Spleen (tissue), 11 donors: ENCODE data around the gene OXCT1. TPM values are rescaled to one million over a fixed set of nuclear protein-coding genes. Genes with fewer than 3 reads are reported as not detected.
"Not testable (repeated sequence)": the region's sequence is repeated elsewhere in the genome, so short reads cannot be mapped to it uniquely, and the experiment has no call there.

Experiments used
- DNase-seq: peaks from one replicate; pipeline ENCODE4 v3.0.0-alpha.2; 2020
- H3K27ac ChIP-seq, 8 donors: fragments of 200-600 bp; sonication (generic) in 7 of 8; 1 replicate in 4 of 8; 2 replicates in 4 of 8; pipeline versions ENCODE4 v1.5.0 to v1.8.0; 2016 to 2021; ENCODE audit warnings: inconsistent platforms in 4 of 8, mild to moderate bottlenecking in 4 of 8, moderate library complexity in 1 of 8
- H3K27me3 ChIP-seq, 7 donors: fragments of 200-600 bp; sonication (generic) in 6 of 7; replicated peaks in 1 of 7; 1 replicate in 4 of 7; 2 replicates in 3 of 7; pipeline versions ENCODE4 v1.5.0 to v1.8.0; 2016 to 2021; ENCODE audit warnings: inconsistent platforms in 3 of 7, mild to moderate bottlenecking in 1 of 7
- H3K36me3 ChIP-seq, 6 donors: fragments of 200-600 bp; sonication (generic) in 5 of 6; 1 replicate in 4 of 6; 2 replicates in 2 of 6; pipeline versions ENCODE4 v1.5.0 to v1.8.0; 2016 to 2021; ENCODE audit warnings: inconsistent platforms in 2 of 6
- H3K4me1 ChIP-seq, 6 donors: fragments of 200-600 bp; sonication (generic) in 5 of 6; 1 replicate in 3 of 6; 2 replicates in 3 of 6; pipeline versions ENCODE4 v1.5.0 to v1.8.0; 2016 to 2021; ENCODE audit warnings: inconsistent platforms in 3 of 6
- H3K4me3 ChIP-seq, 8 donors: fragments of 200-600 bp; sonication (generic) in 7 of 8; 1 replicate in 4 of 8; 2 replicates in 4 of 8; pipeline versions ENCODE4 v1.5.0 to v1.8.0; 2016 to 2021; ENCODE audit warnings: inconsistent platforms in 4 of 8, mild to moderate bottlenecking in 4 of 8, moderate library complexity in 2 of 8
- H3K9me3 ChIP-seq, 8 donors: fragments of 200-600 bp; sonication (generic) in 7 of 8; 1 replicate in 4 of 8; 2 replicates in 4 of 8; pipeline versions ENCODE4 v1.5.0 to v1.8.0; 2016 to 2021; ENCODE audit warnings: inconsistent platforms in 4 of 8
- POLR2A ChIP-seq, 3 donors: fragments of 450-650 bp; IDR thresholded peaks; one replicate each; pipeline ENCODE4 v1.5.1; 2017; ENCODE audit warnings: antibody characterized with exemption in 3 of 3, mild to moderate bottlenecking in 1 of 3
- POLR2AphosphoS5 ChIP-seq, 3 donors: sonication (generic); formaldehyde crosslinking; IDR thresholded peaks; one replicate each; pipeline ENCODE4 v1.5.1; 2017; ENCODE audit warnings: antibody characterized with exemption in 3 of 3
- WGBS, 5 donors: extraction: QIAGEN DNeasy Blood & Tissue Kit in 3 of 5; methylation state at CpG; one replicate each; pipeline versions ENCODE4 v1.1.5 to v1.1.7; 2013 to 2018; 5-methylcytosine and 5-hydroxymethylcytosine counted together
- intact Hi-C: fragments of 100-400 bp; cut with DNase I; formaldehyde crosslinking; loops from one replicate; pipeline ENCODE4 v1.15.0; 2023; ENCODE audit warnings: low total_unique reads
- polyA plus RNA-seq, 3 donors: library from polyadenylated mRNA; stranded (reverse); fragments of 200-250 nt; gene quantifications; one replicate each; pipeline ENCODE4 v1.2.1, GENCODE V29; 2013
- total RNA-seq, 7 donors: library from RNA; depleted of rRNA in 3 of 7; stranded (reverse); fragments of >200 nt in 3 of 7; fragmentation: NEBNext Ultra II Directional in 4 of 7; extraction: Animal tissue kit (Norgen Biotek cat#: 25700) in 4 of 7; gene quantifications; one replicate each; pipeline versions ENCODE4 v1.1.0 to v1.2.1, GENCODE V29; 2016 to 2021
- TF ChIP-seq, protein P1 (sequence below), 11 experiments: fragments of 200-600 bp in 7 of 11; fragments of 450-650 bp in 4 of 11; sonication (generic) in 4 of 11; IDR thresholded peaks in 8 of 11; conservative IDR thresholded peaks in 3 of 11; 1 replicate in 7 of 11; 2 replicates in 4 of 11; pipeline versions ENCODE4 v1.4.0 to v1.8.0; 2016 to 2021; ENCODE audit warnings: antibody characterized with exemption in 11 of 11, inconsistent platforms in 4 of 11, mild to moderate bottlenecking in 1 of 11
- donor health status: healthy with polysubstance abuse.
- donor health status: DM: no; HTN: no; CAD: no; lungs with moderate emphysema.
- donor health status: DM: no; HTN: no; CAD: no.
- donor health status: Bipolar disorder and iron deficiency.
- donor health status: healthy.
- donor health status: DM: no; HTN: no; CAD: no.
- donor health status: DM: yes; HTN: yes; CAD: no.

The OXCT1 gene
- total and polyA plus RNA-seq, 10 donors: 7.0 to 16.7 (median 13.5) TPM

DNA sequence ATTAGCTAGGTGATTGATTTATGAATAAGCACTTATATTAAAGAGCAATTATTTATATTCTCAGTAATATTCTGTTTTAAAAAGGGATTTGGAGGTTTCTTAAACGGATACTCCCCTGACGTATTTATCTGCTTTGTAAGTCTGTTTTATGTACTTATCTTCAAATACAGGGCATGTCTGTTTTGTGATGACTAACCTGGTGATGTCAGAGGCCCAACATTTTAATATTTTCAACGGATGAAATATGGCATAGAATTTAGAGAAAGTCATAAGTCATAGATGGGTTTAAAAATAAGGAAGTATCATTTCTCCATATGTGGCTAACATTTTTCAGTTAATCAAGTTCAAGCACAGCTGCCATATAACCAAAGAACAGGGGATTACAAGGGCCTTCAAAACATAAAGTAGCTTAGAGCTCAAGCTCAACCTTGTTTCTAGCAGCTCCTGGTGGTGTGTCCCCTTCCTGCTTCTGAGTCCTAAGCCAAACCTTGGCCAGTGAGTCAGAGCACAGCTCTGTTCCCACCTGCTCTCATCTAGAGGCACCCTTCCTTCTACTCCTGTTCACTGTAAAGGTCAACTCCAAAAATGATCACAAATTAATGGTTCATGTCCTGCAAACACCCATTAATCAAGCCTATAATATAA, 131.4 kb downstream of the OXCT1 start:
- Histone ChIP-seq H3K36me3 (peaks cover 0 to 67% (median 34%) of the 10 kb centered on the region in 6 donors), H3K9me3 (peaks cover 0 to 4% (median 0%) of the 10 kb centered on the region in 8 donors), H3K27me3 (no peaks in the 10 kb centered on the region), H3K27ac (no peak overlapping the region), H3K4me1 (no peaks in the 10 kb centered on the region), H3K4me3 (no peak overlapping the region)
- intact Hi-C loops: no loop called here
- DNase-seq: no peak
- TF ChIP-seq POLR2A (IDR thresholded peaks at IDR 0.05): no peak
- no peak for TF ChIP-seq POLR2AphosphoS5 (IDR thresholded peaks at IDR 0.05)
- TF ChIP-seq, protein P1, sequence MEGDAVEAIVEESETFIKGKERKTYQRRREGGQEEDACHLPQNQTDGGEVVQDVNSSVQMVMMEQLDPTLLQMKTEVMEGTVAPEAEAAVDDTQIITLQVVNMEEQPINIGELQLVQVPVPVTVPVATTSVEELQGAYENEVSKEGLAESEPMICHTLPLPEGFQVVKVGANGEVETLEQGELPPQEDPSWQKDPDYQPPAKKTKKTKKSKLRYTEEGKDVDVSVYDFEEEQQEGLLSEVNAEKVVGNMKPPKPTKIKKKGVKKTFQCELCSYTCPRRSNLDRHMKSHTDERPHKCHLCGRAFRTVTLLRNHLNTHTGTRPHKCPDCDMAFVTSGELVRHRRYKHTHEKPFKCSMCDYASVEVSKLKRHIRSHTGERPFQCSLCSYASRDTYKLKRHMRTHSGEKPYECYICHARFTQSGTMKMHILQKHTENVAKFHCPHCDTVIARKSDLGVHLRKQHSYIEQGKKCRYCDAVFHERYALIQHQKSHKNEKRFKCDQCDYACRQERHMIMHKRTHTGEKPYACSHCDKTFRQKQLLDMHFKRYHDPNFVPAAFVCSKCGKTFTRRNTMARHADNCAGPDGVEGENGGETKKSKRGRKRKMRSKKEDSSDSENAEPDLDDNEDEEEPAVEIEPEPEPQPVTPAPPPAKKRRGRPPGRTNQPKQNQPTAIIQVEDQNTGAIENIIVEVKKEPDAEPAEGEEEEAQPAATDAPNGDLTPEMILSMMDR (IDR thresholded peaks at IDR 0.05 in 8 of 11, conservative IDR thresholded peaks at IDR 0.05 in 3 of 11): no peak
- WGBS, 5 donors: 86 to 94% (median 91%) methylated on average over 3 of the region's 3 CpGs

DNA sequence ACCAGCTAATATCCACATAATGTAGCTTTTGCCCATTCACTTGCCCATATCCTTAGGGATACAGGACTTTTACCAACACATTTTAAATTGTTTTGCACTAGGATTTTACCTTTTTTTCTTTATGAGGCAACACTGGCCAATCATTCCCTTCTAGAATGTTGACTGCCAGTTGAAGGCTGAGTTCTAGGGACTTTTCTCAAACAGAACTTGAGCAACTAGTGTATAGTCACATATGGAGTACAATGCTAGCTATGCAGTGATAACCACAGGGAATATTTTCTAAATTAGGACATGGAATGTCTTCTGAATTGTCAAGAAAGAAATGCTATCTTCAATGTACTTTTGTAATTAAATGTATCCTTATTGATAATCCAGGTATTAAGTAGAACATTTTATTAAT, 133.6 kb downstream of the OXCT1 start:
- TF ChIP-seq POLR2A (IDR thresholded peaks at IDR 0.05) (no peak), POLR2AphosphoS5 (IDR thresholded peaks at IDR 0.05) (no peak)
- TF ChIP-seq, protein P1 (IDR thresholded peaks at IDR 0.05 in 8 of 11, conservative IDR thresholded peaks at IDR 0.05 in 3 of 11): no peak
- Histone ChIP-seq H3K4me3 (no peak overlapping the region), H3K27me3 (no peaks in the 10 kb centered on the region), H3K9me3 (no peaks in the 10 kb centered on the region), H3K27ac (no peak overlapping the region), H3K4me1 (no peaks in the 10 kb centered on the region), H3K36me3 (peaks cover 0 to 66% (median 34%) of the 10 kb centered on the region in 6 donors)
- intact Hi-C loops: no loop called here
- DNase-seq: no peak

DNA sequence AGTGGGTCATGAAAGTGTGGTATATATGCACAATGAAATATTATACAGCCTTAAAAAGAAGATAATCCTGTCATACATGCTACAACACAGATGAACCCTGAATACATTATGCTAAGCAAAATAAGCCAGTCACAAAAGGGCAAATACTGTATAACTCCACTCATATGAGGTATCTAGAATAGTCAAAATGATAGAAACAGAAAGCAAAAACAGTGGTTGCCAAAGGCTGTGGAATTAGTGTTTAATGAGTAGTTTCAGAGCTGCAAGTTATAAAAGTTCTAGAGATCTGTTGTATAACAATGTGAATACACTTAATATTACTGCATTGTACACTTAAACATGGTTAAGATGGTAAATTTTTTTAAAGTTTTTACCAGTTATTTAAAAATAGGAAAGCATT, 135.0 kb downstream of the OXCT1 start:
- Histone ChIP-seq H3K4me3 (no peak overlapping the region), H3K4me1 (no peaks in the 10 kb centered on the region), H3K9me3 (no peaks in the 10 kb centered on the region), H3K27me3 (no peaks in the 10 kb centered on the region), H3K36me3 (peaks cover 0 to 71% (median 30%) of the 10 kb centered on the region in 6 donors), H3K27ac (no peak overlapping the region)
- no peak for DNase-seq
- intact Hi-C loops: no loop called here
- TF ChIP-seq POLR2A (IDR thresholded peaks at IDR 0.05): no peak
- TF ChIP-seq, protein P1 (IDR thresholded peaks at IDR 0.05 in 8 of 11, conservative IDR thresholded peaks at IDR 0.05 in 3 of 11): no peak
- no peak for TF ChIP-seq POLR2AphosphoS5 (IDR thresholded peaks at IDR 0.05)

- H3K36me3 ChIP-seq: peaks cover 0 to 32% (median 0%) of the 10 kb centered on the region in 6 donors
- H3K27ac ChIP-seq, H3K27me3 ChIP-seq, H3K4me3 ChIP-seq, H3K4me1 ChIP-seq, DNase-seq, intact Hi-C loops, H3K9me3 ChIP-seq: not testable (repeated sequence)
- 94 to 98% (median 95%) methylated on average over 5 of the region's 5 CpGs for WGBS, 5 donors
Measured at GRCh38 chr5:41729381-41729780, 140.8 kb downstream of the OXCT1 start.
